HCT116 (cell line): Measurements from ENCODE around the gene CIZ1. TPM values are rescaled to one million over a fixed set of nuclear protein-coding genes. Genes with fewer than 3 reads are reported as not detected.

Experiments used
- ATAC-seq: fragments of 200-7000 bp; cut with Tn5 transposase; 2 replicates; pipeline ENCODE4 v1.9.1; 2020; ENCODE audit warnings: mild to moderate bottlenecking, moderate library complexity
- BruUV-seq: library from RNA; stranded (reverse); fragments of 400-500 nt; replicated peaks from 2 replicates; lab custom pipeline; 2021; lab: Mats Ljungman, UMichigan
- CTCF ChIA-PET: fragments of 300-600 bp; sonication (Branson Sonifier 250); formaldehyde crosslinking; loops from one replicate; lab custom pipeline; 2021; ENCODE audit warnings: antibody characterized with exemption; lab: Charles Lee
- POLR2A ChIA-PET: fragments of 300-600, 350-600 bp; sonication (Branson Sonifier 250); formaldehyde crosslinking; loops from one replicate; lab custom pipeline; 2021; ENCODE audit warnings: antibody characterized with exemption; lab: Charles Lee
- RAD21 ChIA-PET, 2 experiments: fragments of 300-600 bp; sonication (Branson Sonifier 250); formaldehyde crosslinking; loops; one replicate each; lab custom pipeline; 2023; ENCODE audit warnings: low total read pairs in 2 of 2; ENCODE audit not compliant: uncharacterized antibody in 2 of 2, unreplicated experiment in 2 of 2, low non-redundant PET in 1 of 2; lab: Charles Lee
- DNase-seq: peaks from one replicate; pipeline ENCODE4 v3.0.0-alpha.2; 2010; ENCODE audit warnings: low read depth, low spot score
- H2AFZ ChIP-seq: fragments of 200-600 bp; shearing (Covaris generic), sonication (generic); 2 replicates; pipeline ENCODE4 v1.6.1; 2017; ENCODE audit warnings: low read depth, mixed run types, mixed read lengths, antibody characterized with exemption, low read length; ENCODE audit not compliant: poor library complexity, severe bottlenecking
- H3K27ac ChIP-seq: 2 replicates; pipeline ENCODE4 v1.5.1; 2012; ENCODE audit warnings: low read depth, low read length
- H3K27me3 ChIP-seq: fragments of 200-600 bp; sonication (generic); 2 replicates; pipeline ENCODE4 v1.6.1; 2016; ENCODE audit warnings: mixed run types, low read length, mixed read lengths; ENCODE audit not compliant: insufficient read depth
- H3K36me3 ChIP-seq, 2 experiments: fragments of 200-500 bp in 1 of 2; fragments of 200-600 bp in 1 of 2; sonication (Bioruptor generic) in 1 of 2; sonication (generic) in 1 of 2; 2 replicates each; pipeline versions ENCODE4 v1.5.1 to v1.6.1; 2014 to 2016; ENCODE audit warnings: low read length in 2 of 2, inconsistent platforms in 1 of 2, mixed read lengths in 1 of 2, mixed run types in 1 of 2; ENCODE audit not compliant: insufficient read depth in 2 of 2, control insufficient read depth in 1 of 2
- H3K4me1 ChIP-seq, 2 experiments: fragments of 200-600 bp in 1 of 2; sonication (generic) in 1 of 2; 2 replicates each; pipeline versions ENCODE4 v1.5.1 to v1.6.1; 2012 to 2017; ENCODE audit warnings: low read length in 2 of 2, inconsistent platforms in 1 of 2, mild to moderate bottlenecking in 1 of 2, mixed read lengths in 1 of 2, mixed run types in 1 of 2, moderate library complexity in 1 of 2; ENCODE audit not compliant: insufficient read depth in 2 of 2, control insufficient read depth in 1 of 2
- H3K4me2 ChIP-seq: fragments of 200-600 bp; sonication (generic); 2 replicates; pipeline ENCODE4 v1.6.1; 2017; ENCODE audit warnings: mixed run types, low read length, mixed read lengths
- H3K4me3 ChIP-seq, 2 experiments: fragments of 200-600 bp in 1 of 2; sonication (generic) in 1 of 2; replicated peaks in 1 of 2; 2 replicates each; pipeline ENCODE4 v1.5.1; 2011 to 2016; ENCODE audit warnings: low read length in 2 of 2, control low read depth in 1 of 2, low read depth in 1 of 2, mild to moderate bottlenecking in 1 of 2, mixed read lengths in 1 of 2, mixed run types in 1 of 2
- H3K79me2 ChIP-seq: fragments of 200-600 bp; sonication (generic); 2 replicates; pipeline ENCODE4 v1.6.1; 2017; ENCODE audit warnings: mild to moderate bottlenecking, mixed run types, low read length, moderate library complexity, mixed read lengths; ENCODE audit not compliant: insufficient read depth
- H3K9ac ChIP-seq: fragments of 200-600 bp; sonication (generic); 2 replicates; pipeline ENCODE4 v1.6.1; 2016; ENCODE audit warnings: low read length, mixed read lengths
- H3K9me2 ChIP-seq: fragments of 200-600 bp; sonication (generic), shearing (Covaris generic); 2 replicates; pipeline ENCODE4 v1.6.1; 2017; ENCODE audit warnings: mixed run types, mild to moderate bottlenecking, moderate library complexity; ENCODE audit not compliant: insufficient read depth
- H3K9me3 ChIP-seq, 2 experiments: fragments of 200-500 bp in 1 of 2; fragments of 200-600 bp in 1 of 2; sonication (Bioruptor generic) in 1 of 2; sonication (generic) in 1 of 2; 2 replicates each; pipeline ENCODE4 v1.6.1; 2014 to 2017; ENCODE audit warnings: low read length in 2 of 2, mixed read lengths in 2 of 2, inconsistent platforms in 1 of 2, low read depth in 1 of 2, mild to moderate bottlenecking in 1 of 2, mixed run types in 1 of 2, moderate library complexity in 1 of 2; ENCODE audit not compliant: control insufficient read depth in 1 of 2, insufficient read depth in 1 of 2
- H4K20me1 ChIP-seq: fragments of 200-600 bp; sonication (generic), shearing (Covaris generic); 2 replicates; pipeline ENCODE4 v1.6.1; 2017; ENCODE audit warnings: mixed run types, mild to moderate bottlenecking, moderate library complexity; ENCODE audit not compliant: insufficient read depth
- CBX3 ChIP-seq: IDR thresholded peaks from 2 replicates; pipeline ENCODE4 v1.6.1; 2012; ENCODE audit warnings: low read depth
- CEBPB ChIP-seq: IDR thresholded peaks from 2 replicates; pipeline ENCODE4 v1.6.1; 2012; ENCODE audit warnings: low read depth
- ELF1 ChIP-seq: IDR thresholded peaks from 2 replicates; pipeline ENCODE4 v1.6.1; 2012; ENCODE audit warnings: low read depth, borderline replicate concordance
- EZH2 ChIP-seq: fragments of 200-600 bp; sonication (generic); IDR thresholded peaks from 2 replicates; pipeline ENCODE4 v1.6.1; 2017; ENCODE audit warnings: antibody characterized with exemption, mixed run types
- EZH2phosphoT487 ChIP-seq: fragments of 200-600 bp; IDR thresholded peaks from 2 replicates; pipeline ENCODE4 v1.6.1; 2018; ENCODE audit warnings: antibody characterized with exemption, borderline replicate concordance
- FOSL1 ChIP-seq: IDR thresholded peaks from 2 replicates; pipeline ENCODE4 v1.6.1; 2012; ENCODE audit warnings: low read depth
- JUND ChIP-seq: IDR thresholded peaks from 2 replicates; pipeline ENCODE4 v1.6.1; 2012
- POLR2AphosphoS5 ChIP-seq: IDR thresholded peaks from 2 replicates; pipeline ENCODE4 v1.6.1; 2011; ENCODE audit warnings: mild to moderate bottlenecking, low read depth, low read length, moderate library complexity
- RAD21 ChIP-seq: IDR thresholded peaks from 2 replicates; pipeline ENCODE4 v1.6.1; 2012; ENCODE audit warnings: low read depth, mild to moderate bottlenecking
- SIN3A ChIP-seq: IDR thresholded peaks from 2 replicates; pipeline ENCODE4 v1.6.1; 2012; ENCODE audit warnings: low read depth
- SRF ChIP-seq: IDR thresholded peaks from 2 replicates; pipeline ENCODE4 v1.6.1; 2012; ENCODE audit warnings: low read depth
- YY1 ChIP-seq: IDR thresholded peaks from 2 replicates; pipeline ENCODE4 v1.6.1; 2011; ENCODE audit warnings: low read length, low read depth, moderate library complexity, mild to moderate bottlenecking; ENCODE audit not compliant: insufficient replicate concordance; ENCODE audit errors: extremely low read depth
- ZFX ChIP-seq: fragments of 450-650 bp; IDR thresholded peaks from 2 replicates; pipeline ENCODE4 v1.6.1; 2017
- intact Hi-C: fragments of 100-400 bp; cut with micrococcal nuclease; formaldehyde crosslinking; loops from 2 replicates; pipeline ENCODE4 v1.10.0; 2022
- total RNA-seq: library from RNA; stranded (reverse); gene quantifications from one replicate; pipeline ENCODE4 v1.2.1, GENCODE V29; 2021; ENCODE audit not compliant: unreplicated experiment
- TF ChIP-seq, protein P1 (sequence below): IDR thresholded peaks from 2 replicates; pipeline ENCODE4 v1.6.1; 2012
- TF ChIP-seq, protein P2 (sequence below), 3 experiments: fragments of 200-600 bp in 1 of 3; sonication (generic) in 1 of 3; IDR thresholded peaks in 2 of 3; conservative IDR thresholded peaks in 1 of 3; 2 replicates each; pipeline ENCODE4 v1.5.1; 2012 to 2017; ENCODE audit warnings: low read depth in 2 of 3, low read length in 2 of 3, antibody characterized with exemption in 1 of 3, borderline replicate concordance in 1 of 3, control low read depth in 1 of 3, mild to moderate bottlenecking in 1 of 3, mixed read lengths in 1 of 3, mixed run types in 1 of 3, moderate library complexity in 1 of 3; ENCODE audit not compliant: insufficient read depth in 1 of 3
- TF ChIP-seq, protein P3 (sequence below): IDR thresholded peaks from 2 replicates; pipeline ENCODE4 v1.6.1; 2012; ENCODE audit warnings: low read depth

CIZ1 gene
- total RNA-seq, 1 experiment from 2014 or later, result 144 TPM

DNA sequence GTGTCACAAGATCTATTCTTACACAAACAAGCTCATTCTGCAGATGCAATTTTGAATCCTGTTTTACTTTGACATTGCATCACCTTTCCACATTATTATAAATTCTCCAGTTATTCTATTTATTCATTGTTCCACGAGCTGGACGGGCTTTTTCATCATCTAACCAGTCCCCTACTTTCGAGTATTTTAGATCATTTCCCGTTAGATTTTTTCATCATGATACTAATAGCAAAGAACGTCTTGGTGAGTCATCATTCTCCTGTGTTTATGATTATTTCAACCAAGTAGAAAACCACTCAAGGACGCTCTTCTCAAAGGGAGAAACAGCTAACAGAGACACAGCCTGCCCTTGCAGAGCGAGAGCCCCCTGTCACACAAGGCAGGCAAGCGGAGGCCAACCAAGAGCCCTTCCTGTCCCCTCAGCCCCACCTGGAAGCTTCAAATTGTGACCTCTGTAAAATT, 16.2 kb downstream of the CIZ1 start:
- no peak for ATAC-seq
- TF ChIP-seq JUND (no peak), EZH2 (no peak), ZFX (no peak), RAD21 (no peak), SIN3A (no peak), CBX3 (no peak), SRF (no peak), ELF1 (no peak), YY1 (no peak), EZH2phosphoT487 (no peak), CEBPB (no peak), POLR2AphosphoS5 (no peak), FOSL1 (no peak)
- TF ChIP-seq, protein P1, sequence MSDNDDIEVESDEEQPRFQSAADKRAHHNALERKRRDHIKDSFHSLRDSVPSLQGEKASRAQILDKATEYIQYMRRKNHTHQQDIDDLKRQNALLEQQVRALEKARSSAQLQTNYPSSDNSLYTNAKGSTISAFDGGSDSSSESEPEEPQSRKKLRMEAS, result no peak
- TF ChIP-seq, protein P2, sequence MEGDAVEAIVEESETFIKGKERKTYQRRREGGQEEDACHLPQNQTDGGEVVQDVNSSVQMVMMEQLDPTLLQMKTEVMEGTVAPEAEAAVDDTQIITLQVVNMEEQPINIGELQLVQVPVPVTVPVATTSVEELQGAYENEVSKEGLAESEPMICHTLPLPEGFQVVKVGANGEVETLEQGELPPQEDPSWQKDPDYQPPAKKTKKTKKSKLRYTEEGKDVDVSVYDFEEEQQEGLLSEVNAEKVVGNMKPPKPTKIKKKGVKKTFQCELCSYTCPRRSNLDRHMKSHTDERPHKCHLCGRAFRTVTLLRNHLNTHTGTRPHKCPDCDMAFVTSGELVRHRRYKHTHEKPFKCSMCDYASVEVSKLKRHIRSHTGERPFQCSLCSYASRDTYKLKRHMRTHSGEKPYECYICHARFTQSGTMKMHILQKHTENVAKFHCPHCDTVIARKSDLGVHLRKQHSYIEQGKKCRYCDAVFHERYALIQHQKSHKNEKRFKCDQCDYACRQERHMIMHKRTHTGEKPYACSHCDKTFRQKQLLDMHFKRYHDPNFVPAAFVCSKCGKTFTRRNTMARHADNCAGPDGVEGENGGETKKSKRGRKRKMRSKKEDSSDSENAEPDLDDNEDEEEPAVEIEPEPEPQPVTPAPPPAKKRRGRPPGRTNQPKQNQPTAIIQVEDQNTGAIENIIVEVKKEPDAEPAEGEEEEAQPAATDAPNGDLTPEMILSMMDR (IDR thresholded peaks at IDR 0.05 in 2 of 3, conservative IDR thresholded peaks at IDR 0.05 in 1 of 3; ENCODE audit: borderline replicate concordance in 1 of 3, insufficient read depth in 1 of 3, low read depth in 2 of 3, low read length in 2 of 3), result no peak
- TF ChIP-seq, protein P3, sequence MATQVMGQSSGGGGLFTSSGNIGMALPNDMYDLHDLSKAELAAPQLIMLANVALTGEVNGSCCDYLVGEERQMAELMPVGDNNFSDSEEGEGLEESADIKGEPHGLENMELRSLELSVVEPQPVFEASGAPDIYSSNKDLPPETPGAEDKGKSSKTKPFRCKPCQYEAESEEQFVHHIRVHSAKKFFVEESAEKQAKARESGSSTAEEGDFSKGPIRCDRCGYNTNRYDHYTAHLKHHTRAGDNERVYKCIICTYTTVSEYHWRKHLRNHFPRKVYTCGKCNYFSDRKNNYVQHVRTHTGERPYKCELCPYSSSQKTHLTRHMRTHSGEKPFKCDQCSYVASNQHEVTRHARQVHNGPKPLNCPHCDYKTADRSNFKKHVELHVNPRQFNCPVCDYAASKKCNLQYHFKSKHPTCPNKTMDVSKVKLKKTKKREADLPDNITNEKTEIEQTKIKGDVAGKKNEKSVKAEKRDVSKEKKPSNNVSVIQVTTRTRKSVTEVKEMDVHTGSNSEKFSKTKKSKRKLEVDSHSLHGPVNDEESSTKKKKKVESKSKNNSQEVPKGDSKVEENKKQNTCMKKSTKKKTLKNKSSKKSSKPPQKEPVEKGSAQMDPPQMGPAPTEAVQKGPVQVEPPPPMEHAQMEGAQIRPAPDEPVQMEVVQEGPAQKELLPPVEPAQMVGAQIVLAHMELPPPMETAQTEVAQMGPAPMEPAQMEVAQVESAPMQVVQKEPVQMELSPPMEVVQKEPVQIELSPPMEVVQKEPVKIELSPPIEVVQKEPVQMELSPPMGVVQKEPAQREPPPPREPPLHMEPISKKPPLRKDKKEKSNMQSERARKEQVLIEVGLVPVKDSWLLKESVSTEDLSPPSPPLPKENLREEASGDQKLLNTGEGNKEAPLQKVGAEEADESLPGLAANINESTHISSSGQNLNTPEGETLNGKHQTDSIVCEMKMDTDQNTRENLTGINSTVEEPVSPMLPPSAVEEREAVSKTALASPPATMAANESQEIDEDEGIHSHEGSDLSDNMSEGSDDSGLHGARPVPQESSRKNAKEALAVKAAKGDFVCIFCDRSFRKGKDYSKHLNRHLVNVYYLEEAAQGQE, result no peak
- POLR2A ChIA-PET, result interaction anchor here (1.2 kb wide), 1 partner anchor 12 kb away, joined by 4 read pairs; no protein-coding TSS in a partner anchor

More for the DNA sequence above, 16.2 kb downstream of the CIZ1 start:
- ChIA-PET RAD21 (no interaction called here), CTCF (no interaction called here)
- H3K9me2 ChIP-seq, result no peaks in the 10 kb centered on the region
- no peaks in the 10 kb centered on the region for H3K27me3 ChIP-seq
- intact Hi-C loops, result no loop called here
- no peak overlapping the region for H3K27ac ChIP-seq
- no peak overlapping the region for H3K9ac ChIP-seq
- no peak overlapping the region for H2AFZ ChIP-seq
- no peaks in the 10 kb centered on the region for H3K4me1 ChIP-seq
- no peaks in the 10 kb centered on the region for H3K79me2 ChIP-seq
- H3K36me3 ChIP-seq, result peaks cover 22 to 30% of the 10 kb centered on the region in 2 experiments
- BruUV-seq, result no TSS peak
- no peak overlapping the region for H3K4me3 ChIP-seq
- no peak for DNase-seq
- H3K4me2 ChIP-seq, result no peak overlapping the region
- no peaks in the 10 kb centered on the region for H4K20me1 ChIP-seq
- no peaks in the 10 kb centered on the region; a peak in 1 of 4 replicates for H3K9me3 ChIP-seq
